RWPE1 (cell line): ENCODE results near the gene GPATCH11.
A peak's percentile ranks its signal among the peaks of the same experiment; 100 is the strongest.

ENCODE experiments used
- CTCF ChIA-PET: fragments of 350-600 bp; sonication (Branson Sonifier 250); formaldehyde crosslinking; extraction: SDS; loops from one replicate; lab custom pipeline; 2021; lab: Yijun Ruan, JAX
- POLR2A ChIA-PET: fragments of 400-600 bp; formaldehyde crosslinking; extraction: SDS; loops from one replicate; lab custom pipeline; 2020; ENCODE audit warnings: antibody characterized with exemption; ENCODE audit not compliant: low non-redundant PET; lab: Yijun Ruan, JAX
- DNase-seq: peaks from one replicate; pipeline ENCODE4 v3.0.0; 2012; ENCODE audit warnings: low spot score
- H3K27ac ChIP-seq: fragments of 450-650 bp; 2 replicates; pipeline ENCODE4 v1.5.1; 2017
- TF ChIP-seq, protein P1 (sequence below): fragments of 450-650 bp; conservative IDR thresholded peaks from 2 replicates; pipeline ENCODE4 v1.5.1; 2017; ENCODE audit warnings: low read depth, mild to moderate bottlenecking

GPATCH11 gene

DNA sequence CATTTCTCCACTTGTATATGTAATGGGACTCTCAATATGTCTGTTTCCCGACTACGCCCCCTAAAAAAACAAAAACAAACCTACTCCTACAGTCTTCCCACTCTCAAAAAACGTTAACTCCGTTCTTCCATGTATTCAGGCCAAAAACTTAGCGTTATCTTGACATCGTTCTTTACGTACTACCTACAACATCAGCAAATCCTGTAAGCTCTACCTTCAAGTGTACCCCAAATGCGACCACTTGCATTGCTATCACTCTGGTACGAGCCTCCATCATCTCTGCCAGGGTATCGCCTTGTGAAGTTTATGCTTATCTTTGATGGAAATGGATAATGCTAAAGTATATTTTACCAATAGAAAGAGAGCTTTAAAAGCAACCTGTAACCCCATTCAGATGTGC lies 479 bp downstream of the GPATCH11 start:
- TF ChIP-seq, protein P1, sequence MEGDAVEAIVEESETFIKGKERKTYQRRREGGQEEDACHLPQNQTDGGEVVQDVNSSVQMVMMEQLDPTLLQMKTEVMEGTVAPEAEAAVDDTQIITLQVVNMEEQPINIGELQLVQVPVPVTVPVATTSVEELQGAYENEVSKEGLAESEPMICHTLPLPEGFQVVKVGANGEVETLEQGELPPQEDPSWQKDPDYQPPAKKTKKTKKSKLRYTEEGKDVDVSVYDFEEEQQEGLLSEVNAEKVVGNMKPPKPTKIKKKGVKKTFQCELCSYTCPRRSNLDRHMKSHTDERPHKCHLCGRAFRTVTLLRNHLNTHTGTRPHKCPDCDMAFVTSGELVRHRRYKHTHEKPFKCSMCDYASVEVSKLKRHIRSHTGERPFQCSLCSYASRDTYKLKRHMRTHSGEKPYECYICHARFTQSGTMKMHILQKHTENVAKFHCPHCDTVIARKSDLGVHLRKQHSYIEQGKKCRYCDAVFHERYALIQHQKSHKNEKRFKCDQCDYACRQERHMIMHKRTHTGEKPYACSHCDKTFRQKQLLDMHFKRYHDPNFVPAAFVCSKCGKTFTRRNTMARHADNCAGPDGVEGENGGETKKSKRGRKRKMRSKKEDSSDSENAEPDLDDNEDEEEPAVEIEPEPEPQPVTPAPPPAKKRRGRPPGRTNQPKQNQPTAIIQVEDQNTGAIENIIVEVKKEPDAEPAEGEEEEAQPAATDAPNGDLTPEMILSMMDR, result no peak
- POLR2A ChIA-PET, result no interaction called here
- CTCF ChIA-PET, result interaction anchor here (0.8 kb wide), 1 partner anchor 118 kb away, joined by 3 read pairs; the partner anchor contains the start of gene STRN
- DNase-seq, result no peak
- H3K27ac ChIP-seq, result peak overlapping the region; percentile 80

GRCh38 chr2:37085731-37086147 lies 1.4 kb downstream of the GPATCH11 start:
- H3K27ac ChIP-seq, result no peak overlapping the region
- ChIA-PET POLR2A (interaction anchor here (0.6 kb wide), 1 partner anchor 304 kb away, joined by 3 read pairs; no protein-coding TSS in a partner anchor), CTCF (no interaction called here)
- TF ChIP-seq, protein P1, result no peak
- DNase-seq, result no peak

DNA sequence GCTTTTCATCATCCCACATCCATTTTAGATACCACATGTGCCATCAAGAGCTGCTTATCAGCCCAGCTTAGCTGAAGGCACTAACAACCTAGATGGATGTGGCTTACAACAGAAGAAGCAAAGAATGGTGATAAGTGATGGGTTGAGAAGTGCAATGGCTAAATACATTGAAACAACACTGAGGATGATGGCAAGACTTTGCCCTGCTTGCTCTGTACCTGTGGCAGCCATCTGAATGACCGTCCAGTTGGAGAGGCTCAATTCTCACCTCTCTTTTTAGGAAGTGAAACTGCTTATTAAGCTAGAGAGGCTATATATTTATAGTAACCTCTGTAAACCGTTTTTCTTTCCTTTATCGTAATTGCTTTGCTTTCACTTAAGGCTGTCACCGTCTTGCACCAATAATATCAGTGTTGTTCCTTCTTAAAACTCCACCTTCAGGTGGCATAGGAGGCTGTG lies 5.7 kb downstream of the GPATCH11 start:
- H3K27ac ChIP-seq, result no peak overlapping the region
- CTCF ChIA-PET, result interaction anchor here (0.7 kb wide), 1 partner anchor 522 kb away, joined by 4 read pairs; no protein-coding TSS in a partner anchor
- TF ChIP-seq, protein P1, result no peak
- POLR2A ChIA-PET, result no interaction called here
- no peak for DNase-seq

- no peak overlapping the region for H3K27ac ChIP-seq
- ChIA-PET CTCF (no interaction called here), POLR2A (no interaction called here)
- DNase-seq, result no peak
- TF ChIP-seq, protein P1, result no peak
These were observed 7.6 kb downstream of the GPATCH11 start for GRCh38 chr2:37091873-37092272.

DNA sequence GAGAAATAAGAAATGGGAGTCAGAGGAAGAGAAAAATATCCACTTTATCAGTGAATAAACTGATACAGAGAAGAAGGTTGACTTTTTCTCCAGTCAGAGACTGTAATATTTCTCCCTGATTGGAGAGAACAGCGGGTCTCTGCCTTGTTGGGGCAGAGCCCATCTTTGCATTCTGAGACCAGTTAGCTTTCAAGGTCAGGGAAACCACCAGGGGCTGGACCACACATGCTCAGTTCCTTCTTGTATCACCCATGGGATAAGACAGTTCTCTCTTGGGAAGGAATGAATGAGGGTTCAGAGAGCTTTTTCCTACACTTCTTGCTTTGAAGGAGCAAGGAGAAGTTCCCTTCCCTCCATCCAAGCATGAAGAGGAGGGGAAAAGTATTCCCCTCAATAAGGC lies 12.2 kb downstream of the GPATCH11 start:
- no peak overlapping the region for H3K27ac ChIP-seq
- DNase-seq, result no peak
- POLR2A ChIA-PET, result no interaction called here
- CTCF ChIA-PET, result interaction anchor here (0.9 kb wide), 1 partner anchor 16 kb away, joined by 5 read pairs; no protein-coding TSS in a partner anchor
- TF ChIP-seq, protein P1, result no peak

GRCh38 chr2:37098416-37099118 lies 14.2 kb downstream of the GPATCH11 start:
- POLR2A ChIA-PET, result no interaction called here
- TF ChIP-seq, protein P1, result no peak
- H3K27ac ChIP-seq, result no peak overlapping the region
- no peak for DNase-seq
- CTCF ChIA-PET, result interaction anchor here (1.2 kb wide), 1 partner anchor 11 kb away, joined by 4 read pairs; no protein-coding TSS in a partner anchor
